ENCODE measurements around the gene NDUFA11. TPM values are rescaled to one million over a fixed set of nuclear protein-coding genes. Genes with fewer than 3 reads are reported as not detected.
"Not testable (repeated sequence)": the region's sequence is repeated elsewhere in the genome, so short reads cannot be mapped to it uniquely, and the experiment has no call there.

NDUFA11 gene
- total RNA-seq, 1 donor from 2014 or later: 246 TPM

GRCh38 chr19:5890099-5890498, 13.5 kb downstream of the NDUFA11 start:
- no peak for DNase-seq (ENCODE audit: low read depth in 2 of 2)

GRCh38 chr19:5889288-5889971, 14.2 kb downstream of the NDUFA11 start:
- no peak for DNase-seq (ENCODE audit: low read depth in 2 of 2)

GRCh38 chr19:5884065-5884811, 19.4 kb downstream of the NDUFA11 start:
- DNase-seq (ENCODE audit: low read depth in 2 of 2): not testable (repeated sequence)

- not testable (repeated sequence) for DNase-seq (ENCODE audit: low read depth in 2 of 2)
Observed at GRCh38 chr19:5883157-5883873, 20.3 kb downstream of the NDUFA11 start.

GRCh38 chr19:5882421-5882968, 21.1 kb downstream of the NDUFA11 start:
- DNase-seq (ENCODE audit: low read depth in 2 of 2): no peak

- DNase-seq (ENCODE audit: low read depth in 2 of 2): no peak
Observed at GRCh38 chr19:5881543-5882299, 21.9 kb downstream of the NDUFA11 start.

GRCh38 chr19:5880604-5881078, 22.9 kb downstream of the NDUFA11 start:
- no peak for DNase-seq (ENCODE audit: low read depth in 2 of 2)

GRCh38 chr19:5880196-5880595, 23.4 kb downstream of the NDUFA11 start:
- no peak for DNase-seq (ENCODE audit: low read depth in 2 of 2)

- DNase-seq (ENCODE audit: low read depth in 2 of 2): no peak
Observed at GRCh38 chr19:5877882-5878281, 25.7 kb downstream of the NDUFA11 start.

- no peak for DNase-seq (ENCODE audit: low read depth in 2 of 2)
Observed at GRCh38 chr19:5877427-5877826, 26.2 kb downstream of the NDUFA11 start.

GRCh38 chr19:5874496-5874895, 29.1 kb downstream of the NDUFA11 start:
- DNase-seq (ENCODE audit: low read depth in 2 of 2): not testable (repeated sequence)

- no peak for DNase-seq (ENCODE audit: low read depth in 2 of 2)
Observed at GRCh38 chr19:5873617-5874199, 29.9 kb downstream of the NDUFA11 start.

- no peak for DNase-seq (ENCODE audit: low read depth in 2 of 2)
Observed at GRCh38 chr19:5870986-5871394, 32.6 kb downstream of the NDUFA11 start.

GRCh38 chr19:5867201-5868136, 36.1 kb downstream of the NDUFA11 start:
- DNase-seq (ENCODE audit: low read depth in 2 of 2): no peak

GRCh38 chr19:5865772-5866171, 37.8 kb downstream of the NDUFA11 start:
- no peak for DNase-seq (ENCODE audit: low read depth in 2 of 2)

GRCh38 chr19:5864725-5865486, 38.7 kb downstream of the NDUFA11 start:
- DNase-seq (ENCODE audit: low read depth in 2 of 2): no peak

- peak in 1 of 2 donors; percentile 18 for DNase-seq (ENCODE audit: low read depth in 2 of 2)
Observed at GRCh38 chr19:5864013-5864720, 39.4 kb downstream of the NDUFA11 start.

- DNase-seq (ENCODE audit: low read depth in 2 of 2): no peak
Observed at GRCh38 chr19:5863030-5863665, 40.4 kb downstream of the NDUFA11 start.

Measured in dermis microvascular lymphatic vessel endothelial cell (primary cell).